KOPT-K1 (cell line): ENCODE data around the gene ITPRIPL2.

Experiments
- H3K27ac ChIP-seq: fragments of 200-600 bp; sonication (generic); 2 replicates; pipeline ENCODE4 v1.5.1; 2016; ENCODE audit warnings: antibody characterized with exemption, mild to moderate bottlenecking, low read depth, low read length; ENCODE audit not compliant: poor library complexity, severe bottlenecking
- H3K36me3 ChIP-seq: fragments of 200-600 bp; sonication (generic); 2 replicates; pipeline ENCODE4 v1.5.1; 2017; ENCODE audit warnings: antibody characterized with exemption, mild to moderate bottlenecking, low read length, moderate library complexity; ENCODE audit not compliant: insufficient read depth
- H3K9me3 ChIP-seq: fragments of 200-600 bp; sonication (generic); 2 replicates; pipeline ENCODE4 v1.5.1; 2017; ENCODE audit warnings: antibody characterized with exemption, low read length, mild to moderate bottlenecking; ENCODE audit not compliant: insufficient read depth, poor library complexity, severe bottlenecking

ITPRIPL2 gene

DNA sequence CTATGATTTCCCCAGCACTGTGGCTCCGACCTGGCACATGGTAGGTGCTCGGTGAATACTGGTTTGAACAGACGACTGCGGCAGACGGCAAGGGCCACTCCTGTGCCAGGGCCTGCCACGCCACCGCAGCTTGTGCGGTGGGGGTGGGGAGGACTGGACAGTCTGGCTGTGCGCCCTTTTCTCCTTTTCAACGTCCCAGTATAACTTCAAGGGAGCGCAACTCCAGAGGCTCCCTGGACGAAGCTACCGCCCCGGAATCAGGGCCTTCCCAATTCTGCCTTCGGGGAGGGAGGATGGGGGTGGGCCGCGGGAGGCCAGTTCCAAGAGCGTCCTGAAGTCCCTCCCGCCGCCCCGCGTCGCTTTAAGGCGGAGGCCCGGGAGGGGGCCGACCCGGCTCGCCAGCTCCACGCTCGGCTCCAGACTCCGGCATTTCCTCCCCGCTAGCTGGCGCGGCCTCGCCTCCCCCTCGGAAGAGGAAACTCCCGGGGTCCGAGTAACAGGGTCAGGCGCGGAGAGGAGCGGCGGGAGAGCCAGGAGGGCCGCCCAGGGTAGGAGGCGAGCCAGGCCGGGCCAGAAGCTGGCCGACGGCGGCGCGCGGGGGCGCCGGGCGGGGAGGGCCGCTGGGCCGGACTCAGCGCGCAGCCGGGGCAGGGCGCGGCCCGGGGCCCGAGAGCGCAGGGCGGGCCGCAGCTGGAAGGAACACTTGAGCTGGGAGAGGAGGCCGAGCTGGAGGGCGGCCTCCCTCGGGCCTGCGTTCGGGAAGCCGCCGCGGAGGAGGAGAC is at the start of gene ITPRIPL2:
TSS of gene ITPRIPL2 (plus strand) at position 388 of the 782 bp plus-strand sequence. CDS start 498 bp downstream, outside the sequence.
- no peak within 1 kb of the TSS for H3K27ac ChIP-seq
- H3K36me3 ChIP-seq = no peaks in the 10 kb centered on the region
- H3K9me3 ChIP-seq = no peaks in the 10 kb centered on the region

DNA sequence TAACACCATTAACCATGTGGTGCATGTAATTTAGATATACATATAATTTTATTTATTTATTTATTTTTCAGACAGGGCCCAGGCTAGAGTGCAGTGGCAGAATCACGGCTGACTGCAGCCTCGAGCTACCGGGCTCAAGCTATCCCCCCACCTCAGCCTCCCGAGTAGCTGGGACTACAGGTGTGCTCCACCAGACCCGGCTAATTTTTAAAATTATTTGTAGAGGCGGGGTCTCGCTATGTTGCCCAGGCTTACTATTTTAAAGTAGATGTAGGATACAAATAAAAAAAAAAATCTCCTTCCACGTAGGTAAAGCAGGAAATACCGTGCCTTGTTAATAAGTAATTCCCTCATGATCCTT is 46.8 kb upstream of the ITPRIPL2 start:
- H3K36me3 ChIP-seq = 0 out of 2 replicates have a peak, but pooled peaks cover under 1% of the 10 kb centered on the region
- no peak overlapping the region for H3K27ac ChIP-seq
- H3K9me3 ChIP-seq = no peaks in the 10 kb centered on the region

DNA sequence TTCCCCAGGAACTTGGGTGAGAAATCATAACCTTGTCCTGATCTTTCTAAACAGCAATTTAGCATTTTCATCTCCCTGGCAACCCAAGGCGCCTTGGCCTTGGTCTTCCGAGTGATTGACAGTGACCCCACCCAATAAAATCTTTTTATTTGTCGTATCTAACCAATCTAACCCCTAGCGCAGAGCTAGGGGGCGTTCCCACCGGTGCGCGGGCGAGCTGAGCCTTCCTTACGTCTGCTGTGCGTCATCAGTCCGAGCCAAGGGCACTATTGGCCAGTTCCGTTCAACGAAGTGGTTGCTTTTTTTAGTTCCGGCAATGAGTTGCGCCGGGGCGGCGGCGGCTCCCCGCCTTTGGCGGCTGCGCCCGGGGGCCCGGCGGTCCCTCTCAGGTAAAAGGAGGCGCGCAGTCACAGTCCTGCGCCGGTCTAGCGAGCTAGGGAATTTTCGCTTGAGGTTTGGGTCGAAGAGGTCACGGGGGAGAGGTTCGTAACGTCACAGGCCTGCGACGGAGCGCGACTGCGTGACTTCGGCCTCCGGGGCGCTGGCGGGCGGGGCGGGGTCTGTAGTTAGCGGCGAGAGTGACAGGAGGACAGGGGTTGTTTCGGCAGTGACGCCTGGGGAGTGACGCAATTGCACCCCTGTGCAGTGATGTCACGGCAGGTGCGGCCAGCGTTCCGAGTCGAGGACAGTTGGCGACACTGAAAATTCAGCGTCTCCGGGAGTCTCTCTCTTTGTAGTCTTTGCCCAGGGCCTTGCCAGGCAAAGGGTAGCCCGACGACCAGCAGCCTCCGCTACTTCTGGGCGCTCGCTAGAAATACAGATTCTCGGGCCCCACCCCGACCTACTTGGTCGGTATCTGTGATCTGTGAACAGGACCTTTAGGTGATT is 46.2 kb upstream of the ITPRIPL2 start, which contains the start of gene COQ7:
TSS of gene COQ7 (plus strand) at position 266 of the 888 bp plus-strand sequence. CDS start at position 317, 51 bp downstream.
- Histone ChIP-seq H3K36me3 (peaks cover 7% of the 10 kb centered on the region; the same call in 1 of the 2 replicates), H3K9me3 (no peaks in the 10 kb centered on the region), H3K27ac (peak within 1 kb of the TSS; percentile 99)

- Histone ChIP-seq H3K36me3 (peaks cover 10% of the 10 kb centered on the region), H3K9me3 (no peaks in the 10 kb centered on the region), H3K27ac (peak overlapping the region; percentile 99)
Measured at GRCh38 chr16:19068237-19068815, 45.4 kb upstream of the ITPRIPL2 start.

- no peak overlapping the region for H3K27ac ChIP-seq
- no peaks in the 10 kb centered on the region for H3K9me3 ChIP-seq
- peaks cover 29% of the 10 kb centered on the region for H3K36me3 ChIP-seq
Measured at GRCh38 chr16:19071811-19072777, 41.7 kb upstream of the ITPRIPL2 start.

DNA sequence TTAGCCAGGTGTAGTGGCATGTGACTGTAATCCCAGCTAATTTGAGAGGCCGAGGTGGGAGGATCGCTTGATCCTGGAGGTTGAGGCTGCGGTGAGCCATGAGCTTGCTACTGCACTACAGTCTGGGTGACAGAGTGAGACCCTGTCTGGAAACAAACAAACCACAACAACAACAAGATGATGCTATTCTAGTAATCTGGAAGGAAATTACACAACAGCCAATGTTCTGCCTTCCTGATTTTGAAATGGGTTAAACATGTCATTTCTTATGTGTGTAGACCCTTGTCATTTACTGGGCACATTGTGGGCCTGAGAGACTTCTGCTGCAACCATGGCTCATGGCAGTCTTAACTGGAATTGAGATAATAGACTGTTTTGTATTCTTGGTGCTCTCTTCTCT is 40.4 kb upstream of the ITPRIPL2 start:
- Histone ChIP-seq H3K9me3 (no peaks in the 10 kb centered on the region), H3K27ac (no peak overlapping the region), H3K36me3 (peaks cover 29% of the 10 kb centered on the region)

DNA sequence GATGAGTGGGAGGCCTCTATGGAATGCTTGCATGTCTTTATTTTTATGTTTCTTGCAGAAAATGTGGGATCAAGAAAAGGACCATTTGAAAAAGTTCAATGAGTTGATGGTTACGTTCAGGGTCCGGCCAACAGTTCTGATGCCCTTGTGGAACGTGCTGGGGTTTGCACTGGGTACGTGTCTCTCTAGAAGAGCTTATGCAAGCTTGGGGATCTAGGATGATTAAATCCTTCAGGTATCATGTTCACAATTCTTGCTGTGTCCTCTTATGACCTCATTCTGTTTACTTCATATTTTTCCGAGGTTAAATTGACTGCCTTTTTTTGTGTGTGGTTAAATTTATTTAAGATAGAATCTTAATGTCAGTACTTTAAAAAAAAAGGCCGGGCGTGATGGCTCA is 39.9 kb upstream of the ITPRIPL2 start:
- no peaks in the 10 kb centered on the region for H3K9me3 ChIP-seq
- peaks cover 34% of the 10 kb centered on the region for H3K36me3 ChIP-seq

GRCh38 chr16:19075511-19075910 is 38.3 kb upstream of the ITPRIPL2 start:
- peaks cover 43% of the 10 kb centered on the region for H3K36me3 ChIP-seq
- H3K9me3 ChIP-seq = no peaks in the 10 kb centered on the region
- no peak overlapping the region for H3K27ac ChIP-seq

More for the DNA sequence above, 39.9 kb upstream of the ITPRIPL2 start:
- H3K27ac ChIP-seq = no peak overlapping the region

DNA sequence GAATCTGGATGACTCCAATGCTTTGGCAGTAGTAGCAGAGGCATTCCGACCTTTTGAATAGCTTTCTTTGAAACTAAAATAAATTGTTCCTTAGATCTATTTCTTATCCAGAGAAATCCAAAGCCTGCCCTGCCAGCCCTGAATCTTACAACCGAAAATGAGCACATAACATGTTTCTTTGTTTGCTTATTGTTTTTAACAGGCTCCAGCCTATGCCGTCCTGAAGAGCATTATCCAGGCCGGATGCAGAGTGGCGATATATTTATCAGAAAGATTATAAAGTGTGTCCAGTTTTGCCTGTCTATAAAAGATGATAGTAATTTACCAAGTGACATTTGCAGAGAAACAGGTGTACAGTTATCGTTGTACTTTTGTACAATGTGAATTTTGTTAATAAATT is 35.9 kb upstream of the ITPRIPL2 start:
- Histone ChIP-seq H3K27ac (no peak overlapping the region), H3K9me3 (peaks cover 6% of the 10 kb centered on the region), H3K36me3 (peaks cover 45% of the 10 kb centered on the region)

DNA sequence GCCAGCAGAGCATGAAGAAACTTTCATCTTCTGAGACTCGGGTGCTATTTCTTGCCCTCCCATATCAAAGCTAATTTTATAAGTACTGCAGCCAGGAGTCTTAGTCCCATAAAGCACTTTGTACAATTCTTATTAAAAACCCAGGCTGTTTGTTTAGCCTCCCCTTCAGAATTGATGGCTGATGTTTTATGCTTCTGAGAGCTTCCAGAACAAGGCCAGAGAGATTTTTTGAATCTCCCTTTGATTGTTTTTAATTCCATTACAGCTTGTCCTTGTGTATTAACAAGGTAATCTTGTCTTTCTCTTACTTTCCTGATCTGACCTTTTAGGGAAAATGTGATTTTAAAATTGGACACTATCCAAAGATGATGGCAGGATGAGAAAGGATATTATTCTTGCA is 30.1 kb upstream of the ITPRIPL2 start:
- Histone ChIP-seq H3K27ac (no peak overlapping the region), H3K9me3 (peaks cover 6% of the 10 kb centered on the region), H3K36me3 (peaks cover 23% of the 10 kb centered on the region)

DNA sequence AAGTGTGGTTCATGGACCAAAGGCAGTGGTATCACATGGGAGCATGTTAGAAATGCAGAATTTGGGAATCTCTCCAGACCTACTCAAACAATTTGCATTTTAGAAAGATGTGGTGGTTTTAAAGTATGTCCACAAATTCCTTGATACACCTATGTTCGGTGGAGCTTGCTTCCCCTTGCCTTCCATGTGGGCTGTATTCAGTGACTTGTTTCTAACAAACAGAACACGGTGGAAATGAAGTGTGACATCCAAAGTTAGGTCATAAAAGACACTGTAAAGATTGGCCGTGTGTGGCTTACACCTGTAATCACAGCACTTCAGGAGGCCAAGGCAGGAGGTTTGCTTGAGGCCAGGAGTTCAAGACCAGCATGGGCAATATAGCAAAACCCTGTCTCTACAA is 29.6 kb upstream of the ITPRIPL2 start:
- Histone ChIP-seq H3K36me3 (peaks cover 18% of the 10 kb centered on the region), H3K27ac (no peak overlapping the region)

DNA sequence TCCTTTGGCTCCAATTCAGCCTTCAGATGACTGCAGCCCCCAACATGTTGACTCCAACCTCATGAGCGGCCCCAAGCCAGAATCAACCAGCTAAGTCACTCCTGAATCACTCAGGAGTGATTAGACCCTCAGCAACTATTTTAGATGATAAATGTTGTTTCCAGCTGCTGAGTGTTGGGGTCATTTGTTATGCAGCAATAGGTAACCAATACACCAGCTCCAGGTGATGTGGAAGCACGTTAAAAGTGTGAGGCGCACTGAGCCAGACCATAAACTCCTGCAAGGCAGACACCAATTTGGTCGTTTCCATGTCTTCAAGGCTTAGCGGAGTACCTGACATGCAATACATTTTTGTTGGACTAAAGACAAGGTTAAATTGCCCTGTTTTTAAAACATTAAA is 28.9 kb upstream of the ITPRIPL2 start:
- Histone ChIP-seq H3K27ac (no peak overlapping the region), H3K9me3 (peaks cover 6% of the 10 kb centered on the region), H3K36me3 (peaks cover 12% of the 10 kb centered on the region; the same call in 1 of the 2 replicates)

More for the DNA sequence above, 29.6 kb upstream of the ITPRIPL2 start:
- peaks cover 6% of the 10 kb centered on the region for H3K9me3 ChIP-seq

- Histone ChIP-seq H3K36me3 (peaks cover 12% of the 10 kb centered on the region; the same call in 1 of the 2 replicates), H3K27ac (no peak overlapping the region)
Measured at GRCh38 chr16:19085679-19086200, 28.0 kb upstream of the ITPRIPL2 start.

More at GRCh38 chr16:19085679-19086200, 28.0 kb upstream of the ITPRIPL2 start:
- peaks cover 4% of the 10 kb centered on the region for H3K9me3 ChIP-seq
